ENCODE measurements around the gene CDKAL1. TPM values are rescaled to one million over a fixed set of nuclear protein-coding genes. Genes with fewer than 3 reads are reported as not detected.

Gene CDKAL1
- total and polyA plus RNA-seq, 3 experiments from 2014 or later: 26.7 to 30.2 (median 29.6) TPM

- peaks cover 0 to 2% (median 0%) of the 10 kb centered on the region in 5 donors for H3K9me3 Mint-ChIP-seq
- Histone ChIP-seq H3K4me1 (ENCODE audit: insufficient read depth, low read length) (no peaks in the 10 kb centered on the region), H3K36me3 (ENCODE audit: insufficient read depth, low read length) (no peaks in the 10 kb centered on the region), H3K9me3 (ENCODE audit: low read length) (no peaks in the 10 kb centered on the region), H3K4me3 (ENCODE audit: low read length) (no peak overlapping the region), H3K27me3 (ENCODE audit: insufficient read depth, low read length, poor library complexity, severe bottlenecking) (no peaks in the 10 kb centered on the region), H3K27ac (ENCODE audit: low read depth, low read length) (no peak overlapping the region)
- no peaks in the 10 kb centered on the region for H3K36me3 Mint-ChIP-seq
- ChIA-PET CTCF (no interaction called here), POLR2A (no interaction called here)
- H3K27ac Mint-ChIP-seq: no peak overlapping the region
- H3K4me1 Mint-ChIP-seq: no peaks in the 10 kb centered on the region
- no peak overlapping the region for H3K4me3 Mint-ChIP-seq
- no peak for DNase-seq
- H3K27me3 Mint-ChIP-seq: peaks cover 2 to 3% of the 10 kb centered on the region in 2 donors
These were observed 745.4 kb downstream of the CDKAL1 start for GRCh38 chr6:21279619-21280018.

- no peak for DNase-seq
- no peaks in the 10 kb centered on the region for H3K36me3 ChIP-seq (ENCODE audit: insufficient read depth, low read length)
- H3K9me3 ChIP-seq (ENCODE audit: low read length): no peaks in the 10 kb centered on the region
- H3K36me3 Mint-ChIP-seq: no peaks in the 10 kb centered on the region
- no peak overlapping the region for H3K4me3 Mint-ChIP-seq
- ChIA-PET POLR2A (no interaction called here), CTCF (no interaction called here)
- no peaks in the 10 kb centered on the region for H3K4me1 ChIP-seq (ENCODE audit: insufficient read depth, low read length)
- H3K4me3 ChIP-seq (ENCODE audit: low read length): no peak overlapping the region
- no peak overlapping the region for H3K27ac ChIP-seq (ENCODE audit: low read depth, low read length)
- no peak overlapping the region for H3K27ac Mint-ChIP-seq
- peaks cover 0 to 2% (median 0%) of the 10 kb centered on the region in 5 donors for H3K9me3 Mint-ChIP-seq
- no peaks in the 10 kb centered on the region for H3K4me1 Mint-ChIP-seq
- no peaks in the 10 kb centered on the region for H3K27me3 ChIP-seq (ENCODE audit: insufficient read depth, low read length, poor library complexity, severe bottlenecking)
- peaks cover 7 to 11% of the 10 kb centered on the region in 2 donors for H3K27me3 Mint-ChIP-seq
These were observed 747.1 kb downstream of the CDKAL1 start for GRCh38 chr6:21281366-21281765.

Other genes starting within 250 kb of the CDKAL1 start
- 10 to 100 TPM; 31.5 to 32.3 TPM for gene E2F3, start 132.6 kb upstream of the CDKAL1 start, total RNA-seq
- gene E2F3, start 132.6 kb upstream of the CDKAL1 start, polyA plus RNA-seq: 13.1 TPM

All from CD8-positive, alpha-beta memory T cell (primary cell).